GM23338 (cell line): ENCODE data around the gene IFNG. TPM values are rescaled to one million over a fixed set of nuclear protein-coding genes. Genes with fewer than 3 reads are reported as not detected.

Experiments
- ATAC-seq: fragments of 200-7000 bp; cut with Tn5 transposase; 3 replicates; pipeline ENCODE4 v1.9.1; 2020
- DNase-seq: peaks from one replicate; pipeline ENCODE4 v3.0.0-alpha.2; 2015; ENCODE audit warnings: low spot score
- H2AFZ ChIP-seq: fragments of 200-600 bp; sonication (generic); 2 replicates; pipeline ENCODE4 v1.8.0; 2016; ENCODE audit warnings: antibody characterized with exemption, mild to moderate bottlenecking, moderate library complexity
- H3F3A ChIP-seq: fragments of 200-600 bp; sonication (generic); replicated peaks from 2 replicates; pipeline ENCODE4 v1.8.0; 2017; ENCODE audit warnings: antibody characterized with exemption, mixed run types, low read depth
- H3K27ac ChIP-seq: fragments of 200-600 bp; sonication (generic); 2 replicates; pipeline ENCODE4 v1.6.1; 2016; ENCODE audit warnings: low read depth
- H3K27me3 ChIP-seq: fragments of 200-600 bp; sonication (generic); 2 replicates; pipeline ENCODE4 v1.8.0; 2016; ENCODE audit warnings: mild to moderate bottlenecking, mixed run types, moderate library complexity; ENCODE audit not compliant: insufficient read depth
- H3K36me3 ChIP-seq: fragments of 200-600 bp; sonication (generic); 2 replicates; pipeline ENCODE4 v1.8.0; 2016; ENCODE audit warnings: mild to moderate bottlenecking; ENCODE audit not compliant: insufficient read depth
- H3K4me1 ChIP-seq: fragments of 200-600 bp; sonication (generic); 2 replicates; pipeline ENCODE4 v1.8.0; 2016; ENCODE audit warnings: mild to moderate bottlenecking, moderate library complexity; ENCODE audit not compliant: insufficient read depth
- H3K4me2 ChIP-seq: fragments of 200-600 bp; sonication (generic); 2 replicates; pipeline ENCODE4 v1.7.1; 2017; ENCODE audit warnings: mixed run types
- H3K4me3 ChIP-seq: fragments of 200-600 bp; sonication (generic); 2 replicates; pipeline ENCODE4 v1.6.1; 2016; ENCODE audit warnings: mixed run types
- H3K79me2 ChIP-seq: fragments of 200-600 bp; sonication (generic); replicated peaks from 2 replicates; pipeline ENCODE4 v1.8.0; 2017; ENCODE audit warnings: mild to moderate bottlenecking; ENCODE audit not compliant: insufficient read depth
- H3K9me2 ChIP-seq: fragments of 200-600 bp; sonication (generic); 2 replicates; pipeline ENCODE4 v1.8.0; 2017; ENCODE audit not compliant: insufficient read depth
- H4K20me1 ChIP-seq: fragments of 200-600 bp; sonication (generic); replicated peaks from 2 replicates; pipeline ENCODE4 v1.8.0; 2017; ENCODE audit warnings: mild to moderate bottlenecking; ENCODE audit not compliant: insufficient read depth
- H3K27ac Mint-ChIP-seq: 2 replicates; pipeline ENCODE4 v1.8.0; 2020; ENCODE audit warnings: inconsistent platforms, mild to moderate bottlenecking, moderate library complexity, mixed read lengths
- H3K27me3 Mint-ChIP-seq: 3 replicates; pipeline ENCODE4 v1.8.0; 2022; ENCODE audit warnings: low read depth, mild to moderate bottlenecking, moderate library complexity, mixed read lengths, inconsistent platforms; ENCODE audit not compliant: insufficient read depth, poor library complexity
- H3K36me3 Mint-ChIP-seq: 3 replicates; pipeline ENCODE4 v1.8.0; 2021; ENCODE audit warnings: low read depth, mild to moderate bottlenecking, inconsistent platforms, moderate library complexity, mixed read lengths
- H3K4me1 Mint-ChIP-seq: 3 replicates; pipeline ENCODE4 v1.8.0; 2020; ENCODE audit warnings: mild to moderate bottlenecking, inconsistent platforms, mixed read lengths
- H3K4me3 Mint-ChIP-seq: 3 replicates; pipeline ENCODE4 v1.8.0; 2021; ENCODE audit warnings: moderate library complexity, mild to moderate bottlenecking, inconsistent platforms, mixed read lengths
- H3K9me3 Mint-ChIP-seq: 3 replicates; pipeline ENCODE4 v1.8.0; 2020; ENCODE audit warnings: moderate library complexity, mild to moderate bottlenecking, inconsistent platforms, mixed read lengths
- CREB1 ChIP-seq: fragments of 250-450 bp; sonication (Bioruptor Pico); IDR thresholded peaks from 2 replicates; pipeline ENCODE4 v1.5.0; 2020; ENCODE audit warnings: low read depth, mild to moderate bottlenecking, moderate library complexity
- EZH2 ChIP-seq: fragments of 200-600 bp; sonication (generic); IDR thresholded peaks from one replicate; pipeline ENCODE4 v1.8.0; 2017; ENCODE audit warnings: antibody characterized with exemption, mild to moderate bottlenecking, low read depth; ENCODE audit not compliant: unreplicated experiment
- EZH2phosphoT487 ChIP-seq: fragments of 200-600 bp; sonication (generic); IDR thresholded peaks from one replicate; pipeline ENCODE4 v1.8.1; 2018; ENCODE audit warnings: antibody characterized with exemption; ENCODE audit not compliant: unreplicated experiment
- JUNB ChIP-seq: IDR thresholded peaks from one replicate; pipeline ENCODE4 v1.6.1; 2016; ENCODE audit warnings: antibody characterized with exemption; ENCODE audit not compliant: unreplicated experiment
- NANOG ChIP-seq: IDR thresholded peaks from 2 replicates; pipeline ENCODE4 v1.6.1; 2016; ENCODE audit warnings: antibody characterized with exemption, borderline replicate concordance
- POLR2AphosphoS5 ChIP-seq: IDR thresholded peaks from 2 replicates; pipeline ENCODE4 v1.6.1; 2016; ENCODE audit warnings: antibody characterized with exemption, low read depth
- STAT1 ChIP-seq: IDR thresholded peaks from one replicate; pipeline ENCODE4 v1.6.1; 2016; ENCODE audit warnings: antibody characterized with exemption; ENCODE audit not compliant: unreplicated experiment
- ZNF114 ChIP-seq: fragments of 250-450 bp; sonication (Bioruptor Pico); IDR thresholded peaks from 2 replicates; pipeline ENCODE4 v1.5.0; 2020; ENCODE audit warnings: mild to moderate bottlenecking, moderate library complexity
- ZNF331 ChIP-seq: fragments of 250-450 bp; sonication (Bioruptor Pico); IDR thresholded peaks from 2 replicates; pipeline ENCODE4 v1.5.0; 2020; ENCODE audit warnings: low read depth, mild to moderate bottlenecking, moderate library complexity
- polyA plus RNA-seq: library from polyadenylated mRNA; unstranded; fragments of >200 nt; fragmentation: Nextera tagmentation; extraction: Ambion mirVana; gene quantifications from 2 replicates; pipeline ENCODE4 v1.2.1, GENCODE V29; 2016
- total RNA-seq: library from RNA; depleted of rRNA; stranded (reverse); fragments of >200 nt; shearing (Covaris generic); gene quantifications from 2 replicates; pipeline ENCODE4 v1.2.3, GENCODE V29; 2014
- TF ChIP-seq, protein P1 (sequence below): IDR thresholded peaks from one replicate; pipeline ENCODE4 v1.6.1; 2018; ENCODE audit warnings: antibody characterized with exemption; ENCODE audit not compliant: unreplicated experiment
- TF ChIP-seq, protein P2 (sequence below), 2 experiments: fragments of 200-600 bp in 1 of 2; sonication (generic) in 1 of 2; conservative IDR thresholded peaks; 2 replicates each; pipeline versions ENCODE4 v1.5.1 to v1.6.1; 2016 to 2017; ENCODE audit warnings: antibody characterized with exemption in 2 of 2, low read depth in 2 of 2, mild to moderate bottlenecking in 2 of 2, moderate library complexity in 1 of 2
- TF ChIP-seq, protein P3 (sequence below): fragments of 250-450 bp; sonication (Bioruptor Pico); IDR thresholded peaks from 2 replicates; pipeline ENCODE4 v1.5.0; 2020; ENCODE audit warnings: mild to moderate bottlenecking, moderate library complexity
- TF ChIP-seq, protein P4 (sequence below): IDR thresholded peaks from 2 replicates; pipeline ENCODE4 v1.6.1; 2016; ENCODE audit warnings: antibody characterized with exemption

IFNG gene
- total and polyA plus RNA-seq, 2 experiments from 2014 or later = not detected

DNA sequence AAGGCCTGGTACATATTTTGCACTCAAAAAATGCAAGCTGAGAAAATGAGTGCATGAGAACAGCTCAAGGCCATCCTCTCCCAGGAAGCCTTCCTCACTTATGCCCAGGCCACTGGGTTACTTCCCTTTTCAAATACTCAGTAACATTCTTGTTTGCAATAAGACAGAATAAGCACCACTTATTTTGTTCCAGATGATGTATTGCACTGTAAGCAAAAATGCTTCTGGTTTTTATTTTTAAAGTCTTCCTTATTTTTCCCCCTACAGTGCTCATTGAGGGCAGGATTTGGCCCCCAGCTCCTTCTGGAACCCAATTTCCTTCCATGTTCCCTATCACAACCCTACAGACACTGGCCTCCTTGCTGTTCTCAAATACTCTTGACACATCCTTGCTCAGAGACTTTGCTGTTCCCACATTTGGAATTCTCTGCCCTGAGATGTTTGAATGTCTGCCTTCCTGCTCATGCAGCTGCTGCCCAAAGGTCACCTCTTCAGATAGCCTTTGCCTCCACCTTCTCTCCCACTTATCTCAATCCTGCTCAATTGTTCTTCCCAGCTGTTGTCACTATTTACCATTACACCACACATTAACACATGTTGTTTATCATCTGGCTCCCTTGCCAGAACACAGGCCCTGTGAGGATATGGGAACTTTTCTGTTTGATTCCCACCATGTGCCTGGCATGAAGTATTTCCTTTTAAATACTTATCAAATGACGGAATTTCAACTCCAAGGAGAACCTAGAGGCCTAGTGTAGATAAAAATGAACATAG, 49.9 kb downstream of the IFNG start:
- no peak for ATAC-seq
- Histone ChIP-seq H3K4me2 (no peak overlapping the region), H4K20me1 (no peaks in the 10 kb centered on the region; the same call in 1 of the 2 replicates), H3K27me3 (no peaks in the 10 kb centered on the region), H3K36me3 (no peaks in the 10 kb centered on the region), H3K4me1 (no peaks in the 10 kb centered on the region), H3K9me2 (no peaks in the 10 kb centered on the region), H3K27ac (no peak overlapping the region), H2AFZ (0 out of 2 replicates have a peak overlapping the region, but pooled peaks have one; percentile 32), H3K4me3 (no peak overlapping the region), H3K79me2 (no peaks in the 10 kb centered on the region), H3F3A (no peaks in the 10 kb centered on the region)
- no peak for DNase-seq
- no peak overlapping the region for H3K4me3 Mint-ChIP-seq
- no peaks in the 10 kb centered on the region for H3K36me3 Mint-ChIP-seq
- H3K9me3 Mint-ChIP-seq = no peaks in the 10 kb centered on the region; the same call in 2 of the 3 replicates
- no peaks in the 10 kb centered on the region for H3K4me1 Mint-ChIP-seq
- H3K27me3 Mint-ChIP-seq = no peaks in the 10 kb centered on the region
- H3K27ac Mint-ChIP-seq = no peak overlapping the region
- TF ChIP-seq CREB1 (CRISPR knock-in tag) = no peak
- TF ChIP-seq, protein P1, sequence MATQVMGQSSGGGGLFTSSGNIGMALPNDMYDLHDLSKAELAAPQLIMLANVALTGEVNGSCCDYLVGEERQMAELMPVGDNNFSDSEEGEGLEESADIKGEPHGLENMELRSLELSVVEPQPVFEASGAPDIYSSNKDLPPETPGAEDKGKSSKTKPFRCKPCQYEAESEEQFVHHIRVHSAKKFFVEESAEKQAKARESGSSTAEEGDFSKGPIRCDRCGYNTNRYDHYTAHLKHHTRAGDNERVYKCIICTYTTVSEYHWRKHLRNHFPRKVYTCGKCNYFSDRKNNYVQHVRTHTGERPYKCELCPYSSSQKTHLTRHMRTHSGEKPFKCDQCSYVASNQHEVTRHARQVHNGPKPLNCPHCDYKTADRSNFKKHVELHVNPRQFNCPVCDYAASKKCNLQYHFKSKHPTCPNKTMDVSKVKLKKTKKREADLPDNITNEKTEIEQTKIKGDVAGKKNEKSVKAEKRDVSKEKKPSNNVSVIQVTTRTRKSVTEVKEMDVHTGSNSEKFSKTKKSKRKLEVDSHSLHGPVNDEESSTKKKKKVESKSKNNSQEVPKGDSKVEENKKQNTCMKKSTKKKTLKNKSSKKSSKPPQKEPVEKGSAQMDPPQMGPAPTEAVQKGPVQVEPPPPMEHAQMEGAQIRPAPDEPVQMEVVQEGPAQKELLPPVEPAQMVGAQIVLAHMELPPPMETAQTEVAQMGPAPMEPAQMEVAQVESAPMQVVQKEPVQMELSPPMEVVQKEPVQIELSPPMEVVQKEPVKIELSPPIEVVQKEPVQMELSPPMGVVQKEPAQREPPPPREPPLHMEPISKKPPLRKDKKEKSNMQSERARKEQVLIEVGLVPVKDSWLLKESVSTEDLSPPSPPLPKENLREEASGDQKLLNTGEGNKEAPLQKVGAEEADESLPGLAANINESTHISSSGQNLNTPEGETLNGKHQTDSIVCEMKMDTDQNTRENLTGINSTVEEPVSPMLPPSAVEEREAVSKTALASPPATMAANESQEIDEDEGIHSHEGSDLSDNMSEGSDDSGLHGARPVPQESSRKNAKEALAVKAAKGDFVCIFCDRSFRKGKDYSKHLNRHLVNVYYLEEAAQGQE = no peak
- TF ChIP-seq, protein P2, sequence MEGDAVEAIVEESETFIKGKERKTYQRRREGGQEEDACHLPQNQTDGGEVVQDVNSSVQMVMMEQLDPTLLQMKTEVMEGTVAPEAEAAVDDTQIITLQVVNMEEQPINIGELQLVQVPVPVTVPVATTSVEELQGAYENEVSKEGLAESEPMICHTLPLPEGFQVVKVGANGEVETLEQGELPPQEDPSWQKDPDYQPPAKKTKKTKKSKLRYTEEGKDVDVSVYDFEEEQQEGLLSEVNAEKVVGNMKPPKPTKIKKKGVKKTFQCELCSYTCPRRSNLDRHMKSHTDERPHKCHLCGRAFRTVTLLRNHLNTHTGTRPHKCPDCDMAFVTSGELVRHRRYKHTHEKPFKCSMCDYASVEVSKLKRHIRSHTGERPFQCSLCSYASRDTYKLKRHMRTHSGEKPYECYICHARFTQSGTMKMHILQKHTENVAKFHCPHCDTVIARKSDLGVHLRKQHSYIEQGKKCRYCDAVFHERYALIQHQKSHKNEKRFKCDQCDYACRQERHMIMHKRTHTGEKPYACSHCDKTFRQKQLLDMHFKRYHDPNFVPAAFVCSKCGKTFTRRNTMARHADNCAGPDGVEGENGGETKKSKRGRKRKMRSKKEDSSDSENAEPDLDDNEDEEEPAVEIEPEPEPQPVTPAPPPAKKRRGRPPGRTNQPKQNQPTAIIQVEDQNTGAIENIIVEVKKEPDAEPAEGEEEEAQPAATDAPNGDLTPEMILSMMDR (conservative IDR thresholded peaks at IDR 0.05; ENCODE audit: low read depth in 2 of 2) = no peak
- TF ChIP-seq ZNF331 (CRISPR knock-in tag) = no peak
- TF ChIP-seq NANOG = no peak
- TF ChIP-seq, protein P3, sequence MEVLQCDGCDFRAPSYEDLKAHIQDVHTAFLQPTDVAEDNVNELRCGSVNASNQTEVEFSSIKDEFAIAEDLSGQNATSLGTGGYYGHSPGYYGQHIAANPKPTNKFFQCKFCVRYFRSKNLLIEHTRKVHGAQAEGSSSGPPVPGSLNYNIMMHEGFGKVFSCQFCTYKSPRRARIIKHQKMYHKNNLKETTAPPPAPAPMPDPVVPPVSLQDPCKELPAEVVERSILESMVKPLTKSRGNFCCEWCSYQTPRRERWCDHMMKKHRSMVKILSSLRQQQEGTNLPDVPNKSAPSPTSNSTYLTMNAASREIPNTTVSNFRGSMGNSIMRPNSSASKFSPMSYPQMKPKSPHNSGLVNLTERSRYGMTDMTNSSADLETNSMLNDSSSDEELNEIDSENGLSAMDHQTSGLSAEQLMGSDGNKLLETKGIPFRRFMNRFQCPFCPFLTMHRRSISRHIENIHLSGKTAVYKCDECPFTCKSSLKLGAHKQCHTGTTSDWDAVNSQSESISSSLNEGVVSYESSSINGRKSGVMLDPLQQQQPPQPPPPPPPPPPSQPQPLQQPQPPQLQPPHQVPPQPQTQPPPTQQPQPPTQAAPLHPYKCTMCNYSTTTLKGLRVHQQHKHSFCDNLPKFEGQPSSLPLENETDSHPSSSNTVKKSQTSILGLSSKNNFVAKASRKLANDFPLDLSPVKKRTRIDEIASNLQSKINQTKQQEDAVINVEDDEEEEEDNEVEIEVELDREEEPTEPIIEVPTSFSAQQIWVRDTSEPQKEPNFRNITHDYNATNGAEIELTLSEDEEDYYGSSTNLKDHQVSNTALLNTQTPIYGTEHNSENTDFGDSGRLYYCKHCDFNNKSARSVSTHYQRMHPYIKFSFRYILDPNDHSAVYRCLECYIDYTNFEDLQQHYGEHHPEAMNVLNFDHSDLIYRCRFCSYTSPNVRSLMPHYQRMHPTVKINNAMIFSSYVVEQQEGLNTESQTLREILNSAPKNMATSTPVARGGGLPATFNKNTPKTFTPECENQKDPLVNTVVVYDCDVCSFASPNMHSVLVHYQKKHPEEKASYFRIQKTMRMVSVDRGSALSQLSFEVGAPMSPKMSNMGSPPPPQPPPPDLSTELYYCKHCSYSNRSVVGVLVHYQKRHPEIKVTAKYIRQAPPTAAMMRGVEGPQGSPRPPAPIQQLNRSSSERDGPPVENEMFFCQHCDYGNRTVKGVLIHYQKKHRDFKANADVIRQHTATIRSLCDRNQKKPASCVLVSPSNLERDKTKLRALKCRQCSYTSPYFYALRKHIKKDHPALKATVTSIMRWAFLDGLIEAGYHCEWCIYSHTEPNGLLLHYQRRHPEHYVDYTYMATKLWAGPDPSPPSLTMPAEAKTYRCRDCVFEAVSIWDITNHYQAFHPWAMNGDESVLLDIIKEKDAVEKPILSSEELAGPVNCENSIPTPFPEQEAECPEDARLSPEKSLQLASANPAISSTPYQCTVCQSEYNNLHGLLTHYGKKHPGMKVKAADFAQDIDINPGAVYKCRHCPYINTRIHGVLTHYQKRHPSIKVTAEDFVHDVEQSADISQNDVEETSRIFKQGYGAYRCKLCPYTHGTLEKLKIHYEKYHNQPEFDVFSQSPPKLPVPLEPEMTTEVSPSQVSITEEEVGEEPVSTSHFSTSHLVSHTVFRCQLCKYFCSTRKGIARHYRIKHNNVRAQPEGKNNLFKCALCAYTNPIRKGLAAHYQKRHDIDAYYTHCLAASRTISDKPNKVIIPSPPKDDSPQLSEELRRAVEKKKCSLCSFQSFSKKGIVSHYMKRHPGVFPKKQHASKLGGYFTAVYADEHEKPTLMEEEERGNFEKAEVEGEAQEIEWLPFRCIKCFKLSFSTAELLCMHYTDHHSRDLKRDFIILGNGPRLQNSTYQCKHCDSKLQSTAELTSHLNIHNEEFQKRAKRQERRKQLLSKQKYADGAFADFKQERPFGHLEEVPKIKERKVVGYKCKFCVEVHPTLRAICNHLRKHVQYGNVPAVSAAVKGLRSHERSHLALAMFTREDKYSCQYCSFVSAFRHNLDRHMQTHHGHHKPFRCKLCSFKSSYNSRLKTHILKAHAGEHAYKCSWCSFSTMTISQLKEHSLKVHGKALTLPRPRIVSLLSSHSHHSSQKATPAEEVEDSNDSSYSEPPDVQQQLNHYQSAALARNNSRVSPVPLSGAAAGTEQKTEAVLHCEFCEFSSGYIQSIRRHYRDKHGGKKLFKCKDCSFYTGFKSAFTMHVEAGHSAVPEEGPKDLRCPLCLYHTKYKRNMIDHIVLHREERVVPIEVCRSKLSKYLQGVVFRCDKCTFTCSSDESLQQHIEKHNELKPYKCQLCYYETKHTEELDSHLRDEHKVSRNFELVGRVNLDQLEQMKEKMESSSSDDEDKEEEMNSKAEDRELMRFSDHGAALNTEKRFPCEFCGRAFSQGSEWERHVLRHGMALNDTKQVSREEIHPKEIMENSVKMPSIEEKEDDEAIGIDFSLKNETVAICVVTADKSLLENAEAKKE (CRISPR knock-in tag) = no peak
- TF ChIP-seq ZNF114 (CRISPR knock-in tag) = no peak
- no peak for TF ChIP-seq POLR2AphosphoS5
- TF ChIP-seq, protein P4, sequence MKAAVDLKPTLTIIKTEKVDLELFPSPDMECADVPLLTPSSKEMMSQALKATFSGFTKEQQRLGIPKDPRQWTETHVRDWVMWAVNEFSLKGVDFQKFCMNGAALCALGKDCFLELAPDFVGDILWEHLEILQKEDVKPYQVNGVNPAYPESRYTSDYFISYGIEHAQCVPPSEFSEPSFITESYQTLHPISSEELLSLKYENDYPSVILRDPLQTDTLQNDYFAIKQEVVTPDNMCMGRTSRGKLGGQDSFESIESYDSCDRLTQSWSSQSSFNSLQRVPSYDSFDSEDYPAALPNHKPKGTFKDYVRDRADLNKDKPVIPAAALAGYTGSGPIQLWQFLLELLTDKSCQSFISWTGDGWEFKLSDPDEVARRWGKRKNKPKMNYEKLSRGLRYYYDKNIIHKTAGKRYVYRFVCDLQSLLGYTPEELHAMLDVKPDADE = no peak
- no peak for TF ChIP-seq EZH2phosphoT487
- TF ChIP-seq EZH2 = no peak
- TF ChIP-seq JUNB = no peak
- TF ChIP-seq STAT1 = no peak
